HG03066 (cell line): ENCODE results near the gene VWA2.

Source experiments
- ATAC-seq: cut with Tn5 transposase; IDR thresholded peaks from one replicate; pipeline ENCODE4 v1.9.1; 2021; ENCODE audit warnings: low read depth; ENCODE audit not compliant: unreplicated experiment

VWA2 gene

DNA sequence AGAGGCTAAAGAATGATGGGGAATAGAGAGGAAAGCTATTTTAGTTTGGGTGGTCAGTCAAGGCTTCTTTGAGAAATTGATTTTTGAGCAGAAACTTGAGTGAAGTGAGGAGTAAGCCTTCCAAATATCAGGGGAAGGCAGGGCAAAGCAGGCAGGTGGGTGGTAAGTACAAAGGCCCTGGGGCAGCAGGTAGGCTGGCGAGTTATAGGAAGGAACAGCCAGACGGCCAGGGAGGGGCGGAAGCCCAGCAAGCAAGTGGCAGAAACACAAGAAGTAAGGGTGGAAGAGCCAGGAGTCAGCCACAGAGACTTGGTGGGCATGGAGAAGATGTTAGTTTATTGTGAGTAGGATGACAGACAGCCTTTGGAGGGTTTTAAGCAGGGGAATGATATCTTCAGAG, 34.9 kb downstream of the VWA2 start:
- no peak for ATAC-seq

- ATAC-seq: no peak
These were observed 35.8 kb downstream of the VWA2 start for GRCh38 chr10:114274616-114275453.

GRCh38 chr10:114276066-114276465, 37.0 kb downstream of the VWA2 start:
- no peak for ATAC-seq

DNA sequence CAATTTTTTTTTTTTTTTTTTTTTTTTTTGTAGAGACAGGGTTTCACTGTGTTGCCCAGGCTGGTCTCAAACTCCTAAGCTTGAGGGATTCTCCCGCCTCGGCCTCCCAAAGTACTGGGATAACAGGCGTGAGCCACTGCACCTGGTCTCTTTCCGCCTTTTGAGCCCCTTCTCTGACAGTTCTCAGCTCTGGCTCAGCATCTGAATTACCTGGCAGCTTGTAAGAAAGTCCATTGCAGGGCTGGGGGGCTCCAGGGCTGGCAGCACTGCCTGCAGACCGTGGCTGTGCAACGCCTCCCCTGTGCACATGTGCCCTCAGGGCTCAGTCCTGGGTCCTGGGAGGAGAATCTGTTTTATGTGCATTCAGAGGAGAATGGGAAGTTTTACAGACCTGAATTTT, 37.6 kb downstream of the VWA2 start:
- no peak for ATAC-seq

DNA sequence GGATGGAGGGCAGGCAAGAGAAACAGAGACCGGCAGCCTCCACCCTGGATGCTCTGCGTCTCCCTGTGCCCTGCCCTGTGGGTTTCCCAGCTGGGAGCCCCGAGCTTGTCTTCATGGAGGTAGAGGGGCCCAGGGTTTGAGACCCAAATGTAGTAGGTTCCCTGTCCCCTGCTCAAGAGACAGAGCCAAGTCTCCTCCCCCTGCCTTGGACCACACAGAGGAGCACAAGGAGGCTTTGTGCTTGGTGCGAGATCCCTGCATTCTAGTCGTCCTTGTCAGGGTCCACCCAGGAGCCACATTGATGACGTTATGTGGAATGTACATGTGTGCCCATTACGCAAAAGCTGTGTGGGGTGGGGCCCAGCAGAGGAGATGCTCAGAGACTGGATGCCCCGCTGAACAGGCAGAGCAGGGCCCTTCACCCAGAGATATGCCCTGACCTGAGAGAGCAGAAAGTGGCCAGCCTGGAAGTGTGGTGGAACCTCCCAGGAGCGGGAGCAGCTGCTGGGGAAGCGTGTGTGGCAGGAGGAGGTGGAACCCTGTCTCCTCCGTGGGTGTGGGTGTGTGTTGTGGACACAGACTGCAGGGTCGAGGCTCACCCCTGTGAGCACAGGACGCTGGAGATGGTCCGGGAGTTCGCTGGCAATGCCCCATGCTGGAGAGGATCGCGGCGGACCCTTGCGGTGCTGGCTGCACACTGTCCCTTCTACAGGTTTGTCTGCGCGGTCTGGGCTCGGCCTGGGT, 39.3 kb downstream of the VWA2 start:
- no peak for ATAC-seq

DNA sequence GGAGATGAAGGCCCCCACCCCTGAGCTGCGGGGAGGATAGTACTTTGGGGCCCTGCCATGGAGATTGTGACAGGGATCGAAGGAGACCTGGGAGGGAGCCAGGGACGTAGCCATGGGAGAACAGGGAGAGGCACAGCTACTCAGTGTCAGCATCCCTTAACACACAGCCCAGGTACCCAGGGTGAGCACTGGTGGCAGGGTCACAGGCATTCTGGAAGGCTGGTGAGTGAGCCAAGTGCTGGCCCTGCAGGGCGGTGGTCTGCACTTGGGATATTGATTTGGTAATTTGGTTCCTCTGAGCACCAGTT, 39.8 kb downstream of the VWA2 start:
- no peak for ATAC-seq

DNA sequence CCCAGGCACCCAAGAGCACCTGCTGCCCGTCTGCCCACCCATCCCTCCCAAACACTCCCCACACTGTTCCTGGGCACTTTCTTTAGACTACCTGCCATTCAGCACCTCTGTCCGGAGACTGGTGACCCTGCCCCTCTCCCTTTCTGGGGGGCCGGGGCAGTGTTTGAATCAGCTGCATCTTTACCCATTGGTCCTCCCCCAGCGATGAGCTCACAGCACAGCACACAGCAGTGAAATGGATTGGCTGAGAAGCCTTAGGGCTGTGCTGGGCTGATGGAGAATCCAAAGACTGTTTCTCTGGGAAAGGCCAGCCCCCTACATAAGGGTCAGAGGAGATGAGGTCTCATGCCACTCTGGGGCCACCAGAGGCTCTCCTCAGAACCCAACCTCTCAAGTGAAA, 40.2 kb downstream of the VWA2 start:
- ATAC-seq: no peak

GRCh38 chr10:114279901-114280644, 41.0 kb downstream of the VWA2 start:
- ATAC-seq: no peak

- ATAC-seq: no peak
These were observed 42.0 kb downstream of the VWA2 start for GRCh38 chr10:114281006-114281405.

DNA sequence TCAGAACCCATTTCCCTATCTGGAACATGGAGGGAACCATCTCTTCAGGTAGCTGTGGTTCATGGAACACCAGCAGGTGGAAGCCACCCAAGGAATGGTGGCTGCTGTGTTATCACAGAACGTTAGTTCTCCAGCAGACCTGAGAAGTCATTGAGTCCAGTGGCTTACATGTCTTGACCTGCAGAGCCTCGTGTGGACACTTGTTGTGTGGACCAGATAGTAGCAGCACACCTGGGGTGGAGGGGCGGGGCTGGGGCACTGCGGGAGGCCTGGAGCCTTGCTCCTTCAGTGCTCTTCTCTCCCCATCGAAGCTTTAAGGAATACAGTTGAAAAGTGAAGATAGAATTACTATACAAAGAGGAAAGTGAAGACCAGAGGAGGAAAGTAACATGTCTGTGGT, 42.4 kb downstream of the VWA2 start:
- ATAC-seq: no peak

DNA sequence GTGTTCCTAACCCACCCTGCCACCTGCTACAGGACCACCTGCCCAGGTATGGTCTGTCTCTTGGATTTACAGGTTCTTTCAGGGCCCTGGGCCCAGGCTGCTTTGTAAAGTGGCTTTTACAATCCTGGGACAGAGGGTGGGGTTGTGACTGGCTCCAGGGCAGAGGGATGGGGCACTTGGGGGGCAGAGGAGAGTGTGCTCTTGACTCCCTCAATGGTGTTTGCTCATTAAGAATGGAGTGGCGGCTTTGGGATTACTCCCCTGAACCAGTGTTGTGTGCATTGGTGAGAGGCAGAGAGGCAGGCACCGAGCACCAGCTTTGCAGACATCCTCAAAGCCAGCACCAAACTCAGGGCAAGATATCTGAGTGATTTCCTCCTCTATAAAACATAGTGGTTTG, 43.5 kb downstream of the VWA2 start:
- ATAC-seq: no peak

DNA sequence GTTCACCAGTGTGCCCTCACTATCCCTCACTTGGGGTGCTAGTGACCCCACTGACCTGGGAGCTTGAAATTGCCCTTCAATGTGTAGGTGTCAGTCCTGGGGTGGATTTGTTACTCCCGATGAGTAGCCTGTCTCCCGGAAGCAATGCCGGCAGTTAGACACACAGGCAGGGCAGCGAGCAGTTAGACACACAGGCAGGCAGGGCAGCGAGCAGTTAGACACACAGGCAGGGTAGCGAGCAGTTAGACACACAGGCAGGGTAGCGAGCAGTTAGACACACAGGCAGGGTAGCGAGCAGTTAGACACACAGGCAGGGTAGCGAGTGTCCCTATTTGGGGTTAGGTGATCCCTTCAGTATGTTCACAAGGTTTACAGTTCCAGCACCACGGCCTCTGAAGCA, 44.0 kb downstream of the VWA2 start:
- ATAC-seq: no peak

DNA sequence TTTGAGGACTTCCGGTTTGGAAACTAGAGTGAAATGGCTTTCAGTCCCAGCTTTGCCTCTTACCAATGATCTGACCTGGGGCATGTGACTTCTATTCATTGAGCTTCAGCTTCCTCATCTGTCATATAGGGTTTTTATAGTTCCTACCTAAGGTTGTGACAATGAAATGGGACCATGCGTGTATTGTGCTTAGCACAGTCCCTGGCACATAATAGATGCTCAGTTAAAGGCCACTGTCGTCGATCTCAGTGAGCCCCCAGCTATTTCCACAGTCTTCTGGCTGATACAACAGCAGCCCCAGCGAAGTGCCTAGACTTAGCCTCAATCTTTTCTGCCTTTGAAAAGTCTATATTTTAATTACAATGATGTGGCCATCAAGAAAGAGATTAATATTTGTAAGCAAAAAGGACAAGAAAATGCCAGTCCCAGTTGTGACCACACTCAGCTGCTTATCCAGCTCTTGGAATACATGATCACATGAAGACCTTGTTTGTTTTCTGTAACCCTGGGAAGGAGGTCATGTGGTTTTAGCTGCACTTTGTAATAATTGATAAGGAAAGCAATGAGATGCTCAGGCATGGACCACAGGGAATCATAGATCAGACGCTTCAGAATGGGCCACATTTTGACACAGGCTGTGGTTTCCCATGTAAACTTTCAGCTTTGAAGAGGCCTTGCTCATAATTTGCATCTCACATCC, 44.6 kb downstream of the VWA2 start:
- ATAC-seq: no peak

- no peak for ATAC-seq
These were observed 45.5 kb downstream of the VWA2 start for GRCh38 chr10:114284346-114285071.

DNA sequence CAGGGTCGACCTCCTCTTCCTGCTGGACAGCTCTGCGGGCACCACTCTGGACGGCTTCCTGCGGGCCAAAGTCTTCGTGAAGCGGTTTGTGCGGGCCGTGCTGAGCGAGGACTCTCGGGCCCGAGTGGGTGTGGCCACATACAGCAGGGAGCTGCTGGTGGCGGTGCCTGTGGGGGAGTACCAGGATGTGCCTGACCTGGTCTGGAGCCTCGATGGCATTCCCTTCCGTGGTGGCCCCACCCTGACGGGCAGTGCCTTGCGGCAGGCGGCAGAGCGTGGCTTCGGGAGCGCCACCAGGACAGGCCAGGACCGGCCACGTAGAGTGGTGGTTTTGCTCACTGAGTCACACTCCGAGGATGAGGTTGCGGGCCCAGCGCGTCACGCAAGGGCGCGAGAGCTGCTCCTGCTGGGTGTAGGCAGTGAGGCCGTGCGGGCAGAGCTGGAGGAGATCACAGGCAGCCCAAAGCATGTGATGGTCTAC, 46.9 kb downstream of the VWA2 start:
- no peak for ATAC-seq

GRCh38 chr10:114286921-114287320, 47.9 kb downstream of the VWA2 start:
- no peak for ATAC-seq

DNA sequence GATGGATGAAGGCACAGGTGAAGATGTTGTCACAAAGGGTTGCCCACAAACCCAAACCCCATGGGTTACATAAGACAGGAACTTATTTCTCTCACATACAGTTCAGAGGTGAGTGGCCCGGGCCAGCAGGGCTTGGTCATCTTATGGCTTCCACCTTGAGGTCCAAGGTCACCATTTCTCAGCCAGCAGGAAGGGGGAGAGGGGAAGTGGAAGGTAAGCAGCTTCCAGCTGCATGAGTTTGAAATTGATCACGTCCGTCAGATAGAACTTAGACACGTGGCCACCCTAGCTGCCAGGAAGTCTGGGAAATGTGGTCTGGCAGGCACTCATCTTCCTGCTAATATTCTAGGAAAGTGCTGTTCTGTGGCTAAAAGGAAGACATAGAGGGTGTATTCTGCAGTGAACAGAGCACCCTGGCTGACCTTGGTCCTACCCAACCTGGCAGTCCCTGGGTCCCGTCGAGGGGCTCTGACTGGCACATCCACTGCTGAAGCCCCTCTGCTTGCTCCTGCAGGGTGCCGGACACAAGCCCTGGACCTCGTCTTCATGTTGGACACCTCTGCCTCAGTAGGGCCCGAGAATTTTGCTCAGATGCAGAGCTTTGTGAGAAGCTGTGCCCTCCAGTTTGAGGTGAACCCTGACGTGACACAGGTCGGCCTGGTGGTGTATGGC, 49.5 kb downstream of the VWA2 start:
- ATAC-seq: no peak

DNA sequence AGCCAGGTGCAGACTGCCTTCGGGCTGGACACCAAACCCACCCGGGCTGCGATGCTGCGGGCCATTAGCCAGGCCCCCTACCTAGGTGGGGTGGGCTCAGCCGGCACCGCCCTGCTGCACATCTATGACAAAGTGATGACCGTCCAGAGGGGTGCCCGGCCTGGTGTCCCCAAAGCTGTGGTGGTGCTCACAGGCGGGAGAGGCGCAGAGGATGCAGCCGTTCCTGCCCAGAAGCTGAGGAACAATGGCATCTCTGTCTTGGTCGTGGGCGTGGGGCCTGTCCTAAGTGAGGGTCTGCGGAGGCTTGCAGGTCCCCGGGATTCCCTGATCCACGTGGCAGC, 50.0 kb downstream of the VWA2 start:
- ATAC-seq: no peak

DNA sequence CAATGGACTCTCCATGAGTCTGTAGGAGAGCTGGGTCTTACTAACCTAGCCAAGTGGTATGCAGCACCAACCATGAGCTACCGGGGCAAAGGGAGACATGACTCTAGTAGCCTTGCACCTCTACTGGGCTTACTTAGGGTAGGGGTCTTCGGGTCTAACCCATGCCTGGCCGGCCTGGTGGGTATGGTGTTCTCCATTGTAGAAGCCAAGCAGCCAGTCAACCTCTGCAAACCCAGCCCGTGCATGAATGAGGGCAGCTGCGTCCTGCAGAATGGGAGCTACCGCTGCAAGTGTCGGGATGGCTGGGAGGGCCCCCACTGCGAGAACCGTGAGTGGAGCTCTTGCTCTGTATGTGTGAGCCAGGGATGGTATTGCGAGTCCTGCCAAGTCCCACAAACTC, 51.0 kb downstream of the VWA2 start:
- no peak for ATAC-seq

DNA sequence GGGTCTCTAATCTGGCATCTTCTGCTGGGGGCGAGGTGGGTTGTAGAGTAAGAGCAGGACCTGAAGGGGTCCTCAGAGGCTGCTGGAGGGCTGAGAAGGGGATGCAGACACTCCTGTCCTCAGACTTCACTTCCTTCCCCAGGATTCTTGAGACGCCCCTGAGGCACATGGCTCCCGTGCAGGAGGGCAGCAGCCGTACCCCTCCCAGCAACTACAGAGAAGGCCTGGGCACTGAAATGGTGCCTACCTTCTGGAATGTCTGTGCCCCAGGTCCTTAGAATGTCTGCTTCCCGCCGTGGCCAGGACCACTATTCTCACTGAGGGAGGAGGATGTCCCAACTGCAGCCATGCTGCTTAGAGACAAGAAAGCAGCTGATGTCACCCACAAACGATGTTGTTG, 52.0 kb downstream of the VWA2 start:
- ATAC-seq: no peak
